ENCODE measurements around the gene SRPRB.

- TF ChIP-seq EZH2phosphoT487 (IDR thresholded peaks at IDR 0.05; ENCODE audit: low read length), result no peak
- TF ChIP-seq CTCF (IDR thresholded peaks at IDR 0.05; ENCODE audit: low read length), result no peak
These were observed 24.0 kb upstream of the SRPRB start for GRCh38 chr3:133781570-133781969.

All from MM.1S (cell line).